AG04450 (cell line): ENCODE data around the gene FGF14. TPM values are rescaled to one million over a fixed set of nuclear protein-coding genes. Genes with fewer than 3 reads are reported as not detected.

ENCODE experiments used
- CTCF ChIA-PET: fragments of 300-600, 350-600 bp; formaldehyde crosslinking; extraction: SDS; loops from one replicate; lab custom pipeline; 2022; ENCODE audit warnings: antibody characterized with exemption, inconsistent platforms; lab: Charles Lee
- POLR2A ChIA-PET: fragments of 350-600 bp; formaldehyde crosslinking; extraction: SDS; loops from one replicate; lab custom pipeline; 2021; ENCODE audit warnings: antibody characterized with exemption, inconsistent platforms; lab: Yijun Ruan, JAX
- DNase-seq: peaks from one replicate; pipeline ENCODE4 v3.0.0-alpha.2; 2011; ENCODE audit warnings: low read depth, low spot score
- H3K27ac ChIP-seq: one replicate; pipeline ENCODE4 v1.5.1; 2012; ENCODE audit warnings: low read depth, low read length, control low read depth
- H3K27me3 ChIP-seq: one replicate; pipeline ENCODE4 v1.6.0; 2012; ENCODE audit warnings: low read length; ENCODE audit not compliant: control insufficient read depth, insufficient read depth
- H3K4me3 ChIP-seq: 2 replicates; pipeline ENCODE4 v1.5.1; 2011; ENCODE audit warnings: mild to moderate bottlenecking, low read depth, low read length, control low read depth
- H3K9me3 ChIP-seq: 2 replicates; pipeline ENCODE4 v1.5.1; 2012; ENCODE audit warnings: low read length; ENCODE audit not compliant: control insufficient read depth, insufficient read depth
- CTCF ChIP-seq: IDR thresholded peaks from 2 replicates; pipeline ENCODE4 v1.5.1; 2011; ENCODE audit warnings: low read depth, low read length, control low read depth, inconsistent platforms
- polyA plus RNA-seq: library from polyadenylated mRNA; depleted of rRNA; stranded (reverse); fragments of >200 nt; gene quantifications from 2 replicates; pipeline ENCODE4 v1.2.3, GENCODE V29; 2011

Gene FGF14
- polyA plus RNA-seq, 1 experiment = 0.01 TPM

- H3K4me3 ChIP-seq = no peak overlapping the region
- ChIA-PET POLR2A (no interaction called here), CTCF (no interaction called here)
- no peaks in the 10 kb centered on the region for H3K27me3 ChIP-seq
- H3K9me3 ChIP-seq = no peaks in the 10 kb centered on the region
- no peak for TF ChIP-seq CTCF
- H3K27ac ChIP-seq = no peak overlapping the region
- no peak for DNase-seq
Observed at GRCh38 chr13:101784313-101784712, 617.5 kb downstream of the FGF14 start.

GRCh38 chr13:101783554-101783953 is 618.3 kb downstream of the FGF14 start:
- Histone ChIP-seq H3K4me3 (no peak overlapping the region), H3K27me3 (no peaks in the 10 kb centered on the region), H3K27ac (no peak overlapping the region), H3K9me3 (no peaks in the 10 kb centered on the region)
- TF ChIP-seq CTCF = no peak
- CTCF ChIA-PET = no interaction called here
- DNase-seq = no peak
- POLR2A ChIA-PET = no interaction called here

- Histone ChIP-seq H3K4me3 (no peak overlapping the region), H3K27ac (no peak overlapping the region), H3K9me3 (no peaks in the 10 kb centered on the region), H3K27me3 (no peaks in the 10 kb centered on the region)
- ChIA-PET POLR2A (no interaction called here), CTCF (no interaction called here)
- no peak for DNase-seq
- TF ChIP-seq CTCF = no peak
Observed at GRCh38 chr13:101780211-101780610, 621.6 kb downstream of the FGF14 start.

- no peak for DNase-seq
- Histone ChIP-seq H3K9me3 (no peaks in the 10 kb centered on the region), H3K27me3 (no peaks in the 10 kb centered on the region), H3K27ac (no peak overlapping the region), H3K4me3 (no peak overlapping the region)
- TF ChIP-seq CTCF = no peak
- ChIA-PET CTCF (no interaction called here), POLR2A (no interaction called here)
Observed at GRCh38 chr13:101779147-101779546, 622.7 kb downstream of the FGF14 start.

GRCh38 chr13:101775267-101775666 is 626.6 kb downstream of the FGF14 start:
- ChIA-PET CTCF (interaction anchor here (0.6 kb wide), 1 partner anchor 941 kb away, joined by 3 read pairs; no protein-coding TSS in a partner anchor), POLR2A (no interaction called here)
- H3K4me3 ChIP-seq = no peak overlapping the region
- DNase-seq = no peak
- H3K27ac ChIP-seq = no peak overlapping the region
- no peaks in the 10 kb centered on the region for H3K27me3 ChIP-seq
- no peak for TF ChIP-seq CTCF
- no peaks in the 10 kb centered on the region for H3K9me3 ChIP-seq
